HG03064 (cell line): ENCODE data around the gene PIAS1.

ENCODE experiments used
- ATAC-seq: cut with Tn5 transposase; IDR thresholded peaks from one replicate; pipeline ENCODE4 v1.9.1; 2021; ENCODE audit warnings: low read depth; ENCODE audit not compliant: unreplicated experiment

The PIAS1 gene

DNA sequence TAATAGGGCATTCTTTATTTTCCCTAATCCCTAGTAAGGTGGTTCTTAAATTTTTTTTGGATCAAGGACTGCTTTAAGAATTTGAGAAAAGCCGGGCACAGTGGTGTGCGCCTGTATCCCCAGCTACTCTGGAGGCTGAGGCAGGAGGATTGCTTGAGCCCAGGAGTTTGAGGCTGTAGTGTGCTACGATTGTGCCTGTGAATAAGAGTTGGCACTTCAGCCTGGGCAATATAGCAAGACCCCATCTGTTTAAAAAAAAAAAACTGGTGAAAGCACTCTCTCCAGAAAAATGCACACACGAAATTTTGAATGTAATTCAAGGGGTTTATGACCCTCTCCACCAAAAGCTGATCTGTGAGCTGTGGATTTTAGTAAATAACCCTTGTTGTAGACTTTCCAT lies 119.0 kb downstream of the PIAS1 start:
- ATAC-seq, result no peak

DNA sequence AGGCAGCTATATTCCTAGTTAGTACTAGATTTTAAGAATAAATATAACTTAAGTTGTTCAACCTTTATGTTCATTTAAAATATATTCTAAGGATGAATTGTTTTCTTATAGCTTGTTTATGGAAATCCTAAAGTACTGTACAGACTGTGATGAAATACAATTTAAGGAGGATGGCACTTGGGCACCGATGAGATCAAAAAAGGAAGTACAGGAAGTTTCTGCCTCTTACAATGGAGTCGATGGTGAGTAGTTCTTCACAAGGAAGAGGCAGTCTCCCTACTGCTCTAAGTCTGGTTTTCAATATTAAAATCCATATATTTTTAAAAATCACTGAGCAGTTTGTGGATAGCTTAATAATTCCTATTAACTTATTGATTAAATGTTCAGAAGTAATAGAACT lies 121.4 kb downstream of the PIAS1 start:
- ATAC-seq, result no peak

DNA sequence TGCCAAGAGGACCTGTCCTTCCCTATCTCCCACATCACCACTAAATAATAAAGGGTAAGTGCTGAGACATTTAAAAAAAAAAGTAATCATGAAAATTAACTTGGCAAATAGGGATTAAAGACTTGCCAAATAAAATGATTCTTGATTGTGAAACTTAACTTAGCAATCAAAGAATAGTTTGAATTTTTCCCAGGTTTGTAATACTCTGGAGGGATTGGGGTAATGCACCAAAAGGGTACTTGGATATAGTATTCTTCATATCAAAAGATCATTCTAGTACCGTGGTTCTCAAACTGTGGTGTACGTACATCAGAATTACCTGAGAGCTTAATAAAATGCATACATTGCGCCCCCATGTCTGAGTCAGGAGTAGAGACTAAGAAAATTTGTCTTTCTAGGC lies 122.5 kb downstream of the PIAS1 start:
- ATAC-seq, result no peak

DNA sequence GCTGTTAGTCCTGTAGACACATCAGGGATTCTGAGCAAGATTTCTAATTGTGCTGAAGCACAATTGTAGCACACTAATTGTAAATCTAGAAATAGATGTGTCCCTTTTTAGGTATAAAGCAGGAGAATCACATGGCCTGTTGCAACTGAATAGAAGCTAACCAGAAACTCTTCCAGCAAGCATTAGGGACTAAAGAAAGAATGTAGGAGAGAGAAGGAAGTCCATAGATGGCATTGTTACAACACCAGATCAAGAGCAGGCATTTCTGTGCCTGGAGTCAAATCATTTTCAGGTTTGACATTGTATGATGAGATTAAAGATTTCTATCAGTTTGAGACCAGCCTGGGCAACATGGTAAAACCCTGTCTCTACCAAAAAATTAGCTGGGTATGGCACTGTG lies 123.6 kb downstream of the PIAS1 start:
- ATAC-seq, result no peak

DNA sequence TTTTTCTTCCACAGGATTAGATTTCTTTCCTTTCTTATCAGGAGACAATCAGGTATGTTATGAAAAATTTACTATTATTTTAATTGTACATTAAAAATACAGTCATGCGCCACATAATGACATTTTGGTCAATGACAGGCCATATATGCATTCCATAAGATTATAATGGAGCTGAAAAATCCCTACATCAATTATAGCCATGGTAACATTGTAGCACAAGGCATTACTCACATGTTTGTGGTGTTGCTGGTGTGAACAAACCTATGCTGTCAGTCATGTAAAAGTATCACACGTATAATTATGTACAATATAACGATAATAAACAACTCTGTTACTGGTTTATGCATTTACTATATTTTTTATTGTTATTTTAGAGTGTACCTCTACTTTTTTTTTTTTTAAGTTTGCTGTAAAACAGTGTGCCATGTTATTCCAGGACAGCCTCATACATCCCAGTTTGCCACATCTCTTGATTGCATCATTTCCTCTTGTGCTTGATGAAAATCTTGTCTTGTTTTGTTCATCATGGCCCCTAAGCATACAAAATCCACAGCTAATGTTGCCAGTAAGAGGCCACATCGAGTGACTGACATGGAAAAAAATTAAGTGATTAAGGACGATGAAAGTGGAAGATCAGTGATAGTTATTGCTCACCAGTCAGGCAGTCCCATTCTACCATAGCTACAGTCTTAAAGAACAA lies 129.7 kb downstream of the PIAS1 start:
- ATAC-seq, result no peak

DNA sequence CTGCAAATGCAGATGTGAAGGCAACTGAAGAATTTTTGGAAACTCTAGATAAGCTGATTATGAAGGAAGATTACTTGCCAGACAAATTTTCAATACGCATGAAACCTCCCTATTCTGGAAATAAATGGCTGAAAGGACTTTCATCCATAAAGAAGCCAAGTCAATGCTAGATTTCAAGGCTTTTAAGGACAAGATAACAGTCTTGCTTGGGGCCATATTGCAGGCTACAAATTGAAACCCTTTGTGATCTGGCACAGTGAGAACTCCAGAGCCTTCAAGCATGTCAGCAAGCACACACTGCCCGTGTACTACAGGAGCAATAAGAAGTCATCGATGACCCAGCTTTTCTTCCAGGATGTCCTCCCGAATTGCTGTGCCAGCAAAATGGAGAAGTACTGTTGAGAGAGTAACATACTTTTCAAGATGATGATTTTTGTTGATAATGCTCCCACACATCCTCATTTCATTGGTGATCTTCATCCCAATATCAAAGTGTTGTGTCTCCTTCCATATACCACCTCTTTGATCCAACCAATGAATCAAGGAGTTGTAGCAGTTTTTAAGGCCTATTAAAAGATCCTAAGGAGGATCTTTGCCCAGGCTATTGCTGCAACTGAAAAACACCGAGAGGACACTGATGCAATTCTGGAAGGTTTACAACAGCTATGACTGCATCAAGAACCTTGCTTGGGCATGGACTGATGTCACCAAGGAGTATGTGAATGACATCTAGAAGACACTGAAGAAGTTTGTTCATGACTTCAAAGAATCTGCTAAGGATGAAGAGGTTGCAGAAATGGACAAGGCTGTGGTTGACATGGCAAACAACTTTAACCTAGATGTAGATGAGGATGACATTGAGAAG lies 130.7 kb downstream of the PIAS1 start:
- ATAC-seq, result no peak

DNA sequence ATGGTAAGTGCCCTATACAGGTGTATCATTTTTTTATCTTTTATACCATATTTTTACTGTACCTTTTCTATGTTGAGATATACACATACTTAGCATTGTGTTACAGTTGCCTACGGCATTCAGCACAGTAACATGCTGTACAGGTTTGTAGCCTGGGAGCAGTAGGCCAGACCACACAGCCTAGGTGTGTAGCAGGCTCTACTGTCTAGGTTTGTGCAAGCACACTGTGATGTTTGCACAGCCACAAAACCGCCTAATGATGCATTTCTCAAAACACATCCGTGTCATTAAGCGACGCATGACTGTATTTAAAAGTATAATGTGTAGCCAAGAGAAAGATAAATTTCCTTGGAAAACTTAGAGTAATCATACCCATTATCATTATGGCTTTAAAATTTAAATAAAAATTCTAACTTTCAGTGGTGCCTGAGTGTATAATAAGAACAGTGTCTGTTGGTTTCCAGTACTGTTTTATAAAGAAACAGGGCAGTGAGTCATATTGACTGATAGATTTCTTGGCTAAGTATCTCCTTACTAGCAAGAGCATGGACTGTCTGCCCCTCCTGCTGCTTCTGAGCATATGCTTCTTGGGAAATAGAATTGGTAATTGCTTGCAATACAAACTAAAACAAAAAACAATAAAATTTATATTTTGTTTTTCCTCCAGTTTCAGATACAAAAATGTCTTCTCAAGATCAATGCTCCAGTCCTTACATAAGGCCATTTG lies 132.7 kb downstream of the PIAS1 start:
- no peak for ATAC-seq

DNA sequence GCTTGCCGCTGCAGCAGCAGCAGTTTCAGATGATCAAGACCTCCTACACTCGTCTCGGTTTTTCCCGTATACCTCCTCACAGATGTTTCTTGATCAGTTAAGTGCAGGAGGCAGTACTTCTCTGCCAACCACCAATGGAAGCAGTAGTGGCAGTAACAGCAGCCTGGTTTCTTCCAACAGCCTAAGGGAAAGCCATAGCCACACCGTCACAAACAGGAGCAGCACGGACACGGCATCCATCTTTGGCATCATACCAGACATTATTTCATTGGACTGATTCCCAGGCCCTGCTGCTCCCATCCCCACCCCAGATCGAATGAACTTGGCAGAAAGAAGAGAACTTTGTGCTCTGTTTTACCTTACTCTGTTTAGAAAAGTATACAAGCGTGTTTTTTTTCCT lies 133.4 kb downstream of the PIAS1 start:
- ATAC-seq, result no peak

DNA sequence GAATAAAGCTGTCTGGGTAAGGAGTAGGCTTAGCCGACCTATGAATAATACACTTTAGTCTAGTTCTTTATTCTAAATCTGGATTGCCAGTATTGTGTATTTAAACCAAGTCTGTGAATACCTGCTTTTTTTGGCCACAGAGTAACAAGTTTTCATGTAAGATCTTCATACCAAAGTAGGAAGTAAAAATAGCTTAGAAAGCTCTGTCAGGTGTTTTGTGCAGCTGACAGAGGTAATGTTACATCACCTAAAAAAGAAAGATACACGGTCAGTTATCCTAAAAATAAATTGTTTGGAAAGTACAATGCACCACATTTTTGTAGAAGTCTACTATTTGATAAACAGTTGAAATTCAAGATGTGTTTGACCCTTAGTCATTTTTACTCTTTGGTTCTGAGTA lies 134.5 kb downstream of the PIAS1 start:
- ATAC-seq, result no peak

DNA sequence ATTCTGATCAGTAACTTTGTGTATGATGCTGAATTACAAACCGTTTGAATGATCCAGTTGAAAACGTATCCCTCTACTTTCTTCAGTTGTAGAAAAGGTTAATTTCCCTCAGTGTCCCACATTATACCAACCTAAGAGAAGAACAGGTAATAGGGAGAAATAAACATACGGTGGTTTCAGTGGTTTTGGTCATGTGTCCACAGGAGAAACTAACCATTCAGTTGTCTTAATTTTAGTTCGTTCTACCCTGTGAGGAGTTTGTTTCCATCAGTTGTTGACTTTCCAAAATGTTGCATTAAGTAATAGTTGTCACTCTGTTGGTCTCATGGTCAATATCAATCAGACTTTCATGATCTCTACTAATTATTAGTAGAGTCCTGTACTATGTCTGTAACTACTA lies 135.9 kb downstream of the PIAS1 start:
- ATAC-seq, result no peak

DNA sequence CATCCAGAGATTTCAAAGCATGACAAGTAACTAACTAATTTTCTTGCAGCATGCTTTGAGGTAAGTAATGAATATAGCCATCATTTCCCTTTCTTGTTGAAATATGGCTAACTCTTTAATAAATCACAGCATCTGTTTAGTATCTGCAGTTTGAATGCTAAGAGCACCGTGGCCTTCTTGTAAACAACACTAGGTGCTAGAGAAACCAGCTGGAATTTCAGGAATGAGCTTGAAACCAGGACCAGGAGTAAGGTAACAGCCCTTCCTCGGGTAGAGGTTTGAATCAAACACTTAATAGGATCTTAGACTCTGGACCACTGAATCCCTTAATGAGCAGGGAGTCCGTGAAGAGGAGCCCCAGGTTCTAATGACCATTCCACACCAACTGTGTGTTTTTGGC lies 137.4 kb downstream of the PIAS1 start:
- no peak for ATAC-seq

DNA sequence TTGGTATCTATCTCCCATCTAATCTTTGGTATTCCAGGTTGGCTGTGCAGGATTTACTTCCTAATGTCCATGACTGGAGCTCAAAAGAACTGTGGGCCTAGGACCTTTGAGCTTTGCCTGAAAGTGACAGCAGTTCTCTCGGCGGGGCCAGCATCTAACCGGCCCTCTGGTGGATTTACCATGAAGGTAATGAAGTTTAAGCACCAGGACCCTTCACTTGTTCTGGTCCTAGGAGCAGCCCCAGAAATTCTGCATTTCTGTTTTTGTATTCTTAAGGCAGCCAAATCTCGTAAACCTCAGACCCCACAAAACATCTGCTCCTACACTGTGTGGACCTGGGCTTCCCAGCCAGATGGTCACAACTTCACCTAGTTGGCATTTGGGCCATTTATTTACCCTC lies 138.0 kb downstream of the PIAS1 start:
- no peak for ATAC-seq

DNA sequence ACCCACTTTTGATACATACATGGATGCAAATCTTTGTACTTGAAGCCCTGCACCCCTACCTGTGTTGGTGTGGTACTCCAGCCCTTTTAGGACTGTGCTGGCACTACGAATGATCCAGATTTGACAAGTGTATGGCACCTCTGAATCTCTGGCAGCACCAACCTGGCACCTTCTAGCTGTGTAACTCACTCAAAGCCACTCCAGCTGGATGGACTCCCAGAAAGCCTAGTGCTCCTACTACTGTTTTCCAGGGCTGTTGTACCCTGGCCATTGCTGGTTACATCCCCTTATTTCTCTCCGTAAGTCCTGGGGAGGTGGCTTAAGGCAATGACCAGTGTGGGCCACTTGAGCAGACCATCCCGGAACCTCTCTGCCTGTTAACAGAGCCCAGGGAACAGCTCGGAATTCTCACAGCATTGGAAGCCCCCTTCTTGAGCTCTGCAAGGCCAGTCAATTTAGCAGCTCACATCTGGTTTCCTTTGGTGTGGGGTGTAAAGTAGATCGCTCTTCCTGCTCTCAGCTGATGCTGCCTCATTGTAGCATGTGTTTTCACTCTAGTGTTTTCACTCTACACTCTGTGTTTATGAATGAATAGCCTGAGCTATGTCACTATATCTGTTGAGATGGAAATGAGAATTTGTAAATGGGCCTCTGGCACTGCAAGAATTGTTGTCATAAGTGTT lies 138.8 kb downstream of the PIAS1 start:
- ATAC-seq, result no peak

DNA sequence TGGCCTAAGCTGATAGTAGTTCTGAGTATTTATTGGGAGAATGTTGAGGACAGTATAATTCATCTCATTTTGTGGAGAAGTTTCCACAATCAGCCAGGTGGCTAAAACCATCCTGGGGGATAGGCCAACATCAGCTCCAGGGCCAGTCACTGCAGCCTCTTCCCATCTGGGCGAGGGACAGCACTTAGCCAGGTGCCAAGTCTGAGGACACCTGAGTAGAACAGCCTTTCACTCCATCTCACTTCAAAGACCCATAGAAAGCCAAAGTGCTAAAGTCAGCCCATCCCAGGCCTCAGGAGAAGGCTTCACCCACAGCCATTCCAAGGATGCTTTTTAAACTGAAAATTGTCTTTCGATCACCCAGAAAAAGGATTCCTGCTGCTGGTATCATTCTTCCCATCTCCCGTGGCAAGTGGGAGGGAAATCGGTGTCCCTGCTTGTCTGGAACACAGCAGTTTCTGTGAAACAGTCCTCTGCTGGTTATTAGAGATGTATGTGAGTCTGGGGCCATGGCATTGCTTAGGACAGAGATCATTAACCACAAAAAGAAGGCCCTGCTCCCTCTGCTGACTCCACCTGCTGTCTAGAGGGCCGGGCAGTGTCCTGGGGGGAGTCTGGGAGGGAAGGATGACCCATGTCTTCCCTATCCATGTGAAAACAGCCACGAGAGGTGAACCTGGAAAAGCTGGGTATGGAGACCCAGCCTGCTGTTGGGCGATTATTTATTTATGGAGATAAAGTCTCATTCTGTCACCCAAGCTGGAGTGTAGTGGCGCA lies 141.4 kb downstream of the PIAS1 start:
- ATAC-seq, result no peak

DNA sequence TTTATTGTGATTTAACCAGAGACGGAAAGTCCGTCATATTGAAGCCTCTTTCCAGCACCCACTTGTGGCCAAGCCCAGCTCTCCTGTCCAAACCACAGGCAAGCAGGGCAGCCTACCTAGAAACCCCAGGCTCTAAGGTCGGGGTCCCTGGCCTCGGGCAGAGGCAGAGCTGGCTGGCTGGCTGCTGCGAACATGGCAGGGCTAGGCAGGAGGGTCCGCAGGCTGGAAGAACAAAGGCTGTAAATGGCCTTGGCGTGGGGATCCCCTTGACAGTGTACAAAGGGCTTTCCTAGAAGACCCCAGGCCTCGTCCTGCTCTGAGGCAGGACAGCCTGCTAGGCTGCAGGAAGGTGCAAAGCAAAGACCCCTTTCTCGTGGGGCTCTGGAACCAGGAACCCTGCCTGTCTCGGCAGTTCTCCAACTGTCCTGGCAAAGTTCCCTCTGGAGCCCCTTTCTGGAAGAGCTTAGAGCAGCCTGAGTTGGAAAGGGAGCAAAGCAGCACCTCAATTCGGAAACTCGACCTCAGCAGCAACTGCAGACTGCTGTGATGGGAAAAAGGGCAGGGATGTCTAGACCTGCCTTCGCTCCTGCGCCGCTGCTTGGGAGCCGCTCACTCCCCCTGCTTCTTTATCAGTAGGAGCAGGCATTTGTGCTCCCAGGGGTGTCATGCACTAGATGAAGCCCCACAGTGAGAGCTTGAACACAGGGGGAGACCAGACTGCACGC lies 142.5 kb downstream of the PIAS1 start:
- ATAC-seq, result no peak

DNA sequence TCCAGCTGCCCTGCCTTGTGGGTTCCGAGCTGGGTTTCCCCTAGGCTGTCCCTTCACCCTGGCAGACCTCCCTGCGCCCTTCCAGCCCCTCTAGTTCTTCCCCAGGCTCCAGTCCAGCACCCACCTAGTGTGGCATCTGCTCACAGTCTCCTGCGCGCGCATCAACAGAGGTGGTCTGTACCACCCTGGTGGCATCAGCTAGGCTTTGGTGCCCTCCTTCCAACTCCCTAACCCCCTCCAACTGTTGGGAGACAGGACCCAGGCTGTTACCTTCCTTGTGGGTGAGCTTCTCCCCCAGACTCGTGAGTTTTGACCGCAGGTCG lies 143.0 kb downstream of the PIAS1 start:
- no peak for ATAC-seq

DNA sequence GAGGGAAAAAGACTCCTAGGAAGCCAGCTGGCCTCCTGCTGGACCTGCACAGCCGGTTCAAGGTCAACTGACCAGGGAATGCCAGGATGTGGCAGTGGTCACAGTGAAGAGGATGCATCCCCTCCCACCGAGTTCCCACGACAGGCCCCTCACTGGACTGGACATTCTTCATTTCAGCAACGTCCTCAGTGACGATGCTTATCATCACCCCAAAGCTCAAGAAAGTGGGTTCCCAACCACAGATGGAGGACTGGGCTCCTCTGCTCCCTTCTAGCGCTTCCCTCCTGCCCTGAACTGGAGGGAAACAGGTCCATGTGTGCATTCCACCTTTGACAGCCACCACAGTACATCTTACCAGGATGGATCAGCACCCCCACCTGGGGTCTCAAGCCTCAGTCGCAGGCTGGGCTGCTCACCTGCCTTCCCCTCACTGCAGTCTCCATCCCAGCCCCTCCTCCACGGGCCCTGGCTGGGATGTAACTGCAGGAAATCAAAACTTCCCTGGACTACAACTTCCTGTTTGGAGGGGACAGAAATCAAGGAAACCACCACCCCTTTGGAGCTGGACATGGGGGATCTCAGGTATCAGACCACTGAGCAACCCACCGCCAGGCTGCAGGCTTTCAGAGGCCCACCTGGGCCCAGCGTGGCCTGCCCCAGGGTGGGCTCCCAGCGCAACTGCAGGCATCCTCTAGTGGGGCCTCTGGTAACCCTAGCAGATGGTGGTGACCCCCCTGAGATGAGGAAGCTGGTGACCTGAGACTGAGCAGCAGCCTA lies 143.7 kb downstream of the PIAS1 start:
- ATAC-seq, result no peak

DNA sequence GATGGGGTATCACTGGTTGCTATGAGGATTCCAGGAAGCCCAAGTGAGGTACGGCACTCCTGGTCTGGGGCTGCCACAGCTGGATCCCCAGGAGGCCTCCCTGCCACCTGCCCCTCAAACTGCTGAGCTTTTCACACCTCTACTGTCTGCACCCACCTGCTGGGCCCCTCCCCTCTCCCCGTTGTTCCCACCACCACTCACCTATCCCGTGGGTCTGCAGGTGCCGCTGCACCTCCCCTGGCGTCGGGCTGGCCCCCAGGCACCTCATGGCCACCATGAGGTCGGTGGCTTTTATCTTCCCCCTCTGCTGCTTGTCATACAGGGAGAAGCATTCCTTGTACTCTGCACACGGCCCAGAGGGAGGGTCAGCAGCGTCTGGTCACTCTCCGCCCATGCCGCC lies 145.2 kb downstream of the PIAS1 start:
- ATAC-seq, result no peak
